GM10266 (cell line): ENCODE measurements around the gene MGAT3.

Experiments used
- DNase-seq: peaks from one replicate; pipeline ENCODE4 v3.0.0; 2012; ENCODE audit errors: extremely low spot score
- TF ChIP-seq, protein P1 (sequence below): IDR thresholded peaks from 2 replicates; pipeline ENCODE4 v1.5.1; 2012; ENCODE audit warnings: mild to moderate bottlenecking, low read depth; ENCODE audit not compliant: control insufficient read depth, insufficient read depth; ENCODE audit errors: missing control alignments

The MGAT3 gene

DNA sequence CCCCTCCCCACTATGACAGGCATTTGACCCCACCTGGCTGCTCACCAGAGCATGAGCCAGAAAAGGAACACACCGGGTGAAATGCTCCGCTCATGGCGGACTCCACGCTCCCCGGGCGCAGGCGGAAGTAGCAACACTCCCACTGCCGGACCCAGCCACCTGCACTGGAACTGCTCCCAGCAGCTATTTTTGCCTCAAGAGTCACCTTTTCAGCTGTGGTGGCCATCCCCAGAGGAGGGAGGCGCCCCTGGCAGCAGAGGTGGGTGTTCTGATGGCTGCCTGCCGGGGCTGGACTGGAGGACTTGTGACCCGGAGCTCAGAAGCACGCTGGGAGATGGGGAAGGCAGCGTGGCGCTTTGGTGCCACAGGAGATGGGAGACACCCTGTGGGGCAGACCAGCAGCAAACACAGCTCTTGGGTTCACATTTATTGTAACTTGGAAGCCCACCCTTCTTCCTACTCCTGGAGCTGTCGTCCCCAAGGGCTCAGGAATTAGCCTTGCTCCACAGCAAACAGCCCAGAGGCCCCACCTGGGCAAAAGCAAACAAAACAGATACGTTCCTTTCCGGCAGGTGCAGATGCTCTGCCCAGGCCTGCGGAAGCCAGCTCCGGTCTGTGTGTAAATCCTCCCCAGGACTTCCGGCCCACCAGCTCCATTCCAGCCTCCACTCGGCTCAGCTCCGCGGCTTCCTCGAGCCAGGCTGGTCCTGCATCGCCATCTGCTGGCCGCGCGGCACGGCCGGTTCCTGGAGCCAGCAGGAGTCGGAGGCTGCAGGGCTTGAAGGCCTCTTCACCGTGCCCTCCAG is 72.1 kb downstream of the MGAT3 start:
- peak; percentile 84 for DNase-seq
- TF ChIP-seq, protein P1, sequence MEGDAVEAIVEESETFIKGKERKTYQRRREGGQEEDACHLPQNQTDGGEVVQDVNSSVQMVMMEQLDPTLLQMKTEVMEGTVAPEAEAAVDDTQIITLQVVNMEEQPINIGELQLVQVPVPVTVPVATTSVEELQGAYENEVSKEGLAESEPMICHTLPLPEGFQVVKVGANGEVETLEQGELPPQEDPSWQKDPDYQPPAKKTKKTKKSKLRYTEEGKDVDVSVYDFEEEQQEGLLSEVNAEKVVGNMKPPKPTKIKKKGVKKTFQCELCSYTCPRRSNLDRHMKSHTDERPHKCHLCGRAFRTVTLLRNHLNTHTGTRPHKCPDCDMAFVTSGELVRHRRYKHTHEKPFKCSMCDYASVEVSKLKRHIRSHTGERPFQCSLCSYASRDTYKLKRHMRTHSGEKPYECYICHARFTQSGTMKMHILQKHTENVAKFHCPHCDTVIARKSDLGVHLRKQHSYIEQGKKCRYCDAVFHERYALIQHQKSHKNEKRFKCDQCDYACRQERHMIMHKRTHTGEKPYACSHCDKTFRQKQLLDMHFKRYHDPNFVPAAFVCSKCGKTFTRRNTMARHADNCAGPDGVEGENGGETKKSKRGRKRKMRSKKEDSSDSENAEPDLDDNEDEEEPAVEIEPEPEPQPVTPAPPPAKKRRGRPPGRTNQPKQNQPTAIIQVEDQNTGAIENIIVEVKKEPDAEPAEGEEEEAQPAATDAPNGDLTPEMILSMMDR = peak; percentile 99

DNA sequence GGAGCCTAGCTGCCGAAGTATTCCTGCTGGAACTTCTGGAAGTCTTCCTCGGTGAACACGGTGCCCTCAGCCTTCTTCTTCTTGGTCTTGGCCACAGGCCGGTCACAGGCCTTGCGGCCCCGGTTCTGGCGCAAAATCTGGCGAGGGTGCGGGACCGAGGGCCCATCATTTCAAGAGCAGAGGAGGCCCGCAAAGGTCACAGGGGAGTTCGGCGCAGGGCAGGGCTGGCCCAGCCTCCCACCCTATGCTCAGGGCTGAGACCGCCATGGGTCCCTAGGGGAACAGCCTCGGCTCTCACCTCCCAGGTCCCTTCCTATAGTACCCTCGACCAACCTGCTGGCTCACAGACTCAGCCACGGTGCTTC is 72.7 kb downstream of the MGAT3 start:
- TF ChIP-seq, protein P1 = no peak
- no peak for DNase-seq

DNA sequence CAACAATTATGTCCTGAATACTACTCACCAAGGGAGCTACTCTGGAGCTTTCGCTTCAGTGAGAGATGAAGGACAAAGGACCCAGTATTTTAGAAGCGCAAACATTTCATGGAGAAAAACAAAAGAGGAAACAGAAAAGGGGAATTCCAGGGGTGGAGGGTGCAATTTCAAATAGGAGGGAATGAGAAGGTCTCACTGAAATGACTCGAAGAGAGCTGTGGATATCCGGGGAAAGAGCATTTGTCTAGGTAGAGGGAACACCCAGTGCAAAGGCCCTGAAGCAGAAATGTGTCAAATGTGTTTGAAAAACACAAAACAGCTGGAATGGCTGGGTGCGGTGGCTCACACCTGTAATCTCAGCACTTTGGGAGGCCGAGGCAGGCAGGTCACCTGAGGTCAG is 73.3 kb downstream of the MGAT3 start:
- TF ChIP-seq, protein P1 = no peak
- DNase-seq = no peak

DNA sequence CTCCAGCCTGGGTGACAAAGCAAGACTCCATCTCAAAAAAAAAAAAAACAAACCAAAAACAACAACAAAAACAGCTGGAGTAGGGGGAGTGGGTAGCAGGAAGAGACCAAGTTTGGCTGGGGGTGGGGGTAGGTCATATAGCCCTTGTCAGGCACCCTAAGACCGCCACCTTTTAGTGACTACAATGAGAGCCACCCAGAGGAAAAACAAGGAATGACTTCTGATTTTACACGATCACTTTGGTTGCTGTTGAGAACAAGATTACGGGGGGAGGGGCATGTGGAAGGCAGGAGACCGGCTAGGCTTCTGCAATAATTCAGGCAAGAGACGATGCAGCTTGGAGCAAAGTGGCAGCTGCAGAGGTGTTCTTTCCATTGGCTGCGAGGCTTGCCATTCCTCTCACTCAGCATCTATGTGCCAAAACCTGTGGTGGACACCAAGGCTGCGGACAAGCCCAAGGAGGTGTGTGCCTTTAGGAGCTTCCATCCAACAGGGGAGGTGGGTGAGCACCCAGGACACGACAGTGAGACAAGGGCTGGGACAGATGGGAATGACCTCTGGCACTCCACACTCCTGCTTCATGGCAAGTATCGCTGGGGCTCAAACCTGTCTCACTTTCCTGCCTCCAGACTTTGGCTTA is 74.0 kb downstream of the MGAT3 start:
- TF ChIP-seq, protein P1 = no peak
- DNase-seq = no peak

DNA sequence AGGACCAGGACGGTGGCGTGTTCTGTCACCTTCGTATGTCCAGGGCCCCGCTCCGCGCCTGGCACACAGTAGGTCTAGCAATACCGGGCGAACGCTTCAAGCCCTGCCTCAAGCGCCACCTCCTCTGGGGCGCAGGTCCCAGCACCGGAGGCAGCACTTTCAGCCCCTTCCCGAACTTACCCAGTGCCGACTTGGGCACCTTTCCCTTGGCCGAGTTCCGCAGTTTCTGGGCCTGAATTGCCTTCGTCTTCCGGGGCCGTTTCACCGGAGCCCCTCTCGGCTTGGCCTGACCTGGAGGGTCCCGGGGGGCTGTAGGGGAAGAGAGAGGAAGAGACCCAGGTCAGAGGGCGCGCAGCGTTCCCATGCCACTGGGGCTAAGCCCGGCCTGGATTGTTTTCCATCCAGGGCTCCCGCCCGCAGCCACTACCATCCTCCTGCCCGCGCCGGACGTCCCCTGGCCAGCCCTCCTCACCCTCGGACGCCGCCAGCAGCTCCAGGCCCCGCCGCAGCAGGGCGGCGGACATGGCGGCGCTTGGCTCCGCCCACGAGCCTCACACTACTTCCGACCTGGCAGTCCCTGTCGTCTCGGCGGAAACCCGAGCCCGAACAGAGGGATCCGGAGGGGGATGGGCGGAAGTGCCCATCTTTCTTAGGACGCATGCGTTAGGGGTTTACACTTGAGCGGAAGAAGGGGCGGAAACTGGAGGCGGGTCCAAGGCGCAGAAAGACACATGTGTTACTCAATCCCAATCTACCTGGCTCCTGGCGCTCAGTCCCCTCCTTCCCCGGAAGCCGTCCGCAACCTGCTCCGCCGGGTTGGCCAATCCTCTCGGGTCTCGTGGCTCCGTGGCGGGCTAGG is 75.6 kb downstream of the MGAT3 start, which contains the start of gene RPS19BP1:
RPS19BP1 (minus strand) TSS at position 534 of the 859 bp plus-strand sequence; CDS start at position 524, 10 bp downstream.
- TF ChIP-seq, protein P1 = no peak
- peak; percentile 97 for DNase-seq

DNA sequence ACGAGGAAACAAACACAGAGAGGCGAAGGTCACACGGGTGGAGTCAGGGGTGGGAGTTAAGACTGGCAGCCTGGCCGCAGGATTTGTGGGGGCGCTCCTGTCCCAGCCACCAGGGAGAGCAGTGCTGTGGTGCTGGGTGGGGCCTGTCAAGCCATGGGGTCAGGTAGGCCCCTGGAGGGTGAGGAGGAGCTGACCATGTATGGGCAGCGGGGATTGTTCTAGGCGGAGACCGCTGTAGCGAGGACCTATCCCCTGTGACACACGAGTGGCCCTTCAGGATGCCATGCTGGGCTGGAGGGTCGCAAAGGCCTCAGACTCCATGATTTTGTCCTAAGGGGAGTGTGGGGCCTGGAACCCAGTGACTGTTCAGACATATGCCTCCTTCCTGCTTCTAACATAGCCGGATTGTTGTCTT is 77.3 kb downstream of the MGAT3 start:
- TF ChIP-seq, protein P1 = no peak
- no peak for DNase-seq
